ELR (cell line): Measurements from ENCODE around the gene NCF4.
A peak's percentile ranks its signal among the peaks of the same experiment; 100 is the strongest.

Experiments used
- DNase-seq: peaks from one replicate; pipeline ENCODE4 v3.0.0-alpha.2; 2015; ENCODE audit warnings: low read depth

NCF4 gene

DNA sequence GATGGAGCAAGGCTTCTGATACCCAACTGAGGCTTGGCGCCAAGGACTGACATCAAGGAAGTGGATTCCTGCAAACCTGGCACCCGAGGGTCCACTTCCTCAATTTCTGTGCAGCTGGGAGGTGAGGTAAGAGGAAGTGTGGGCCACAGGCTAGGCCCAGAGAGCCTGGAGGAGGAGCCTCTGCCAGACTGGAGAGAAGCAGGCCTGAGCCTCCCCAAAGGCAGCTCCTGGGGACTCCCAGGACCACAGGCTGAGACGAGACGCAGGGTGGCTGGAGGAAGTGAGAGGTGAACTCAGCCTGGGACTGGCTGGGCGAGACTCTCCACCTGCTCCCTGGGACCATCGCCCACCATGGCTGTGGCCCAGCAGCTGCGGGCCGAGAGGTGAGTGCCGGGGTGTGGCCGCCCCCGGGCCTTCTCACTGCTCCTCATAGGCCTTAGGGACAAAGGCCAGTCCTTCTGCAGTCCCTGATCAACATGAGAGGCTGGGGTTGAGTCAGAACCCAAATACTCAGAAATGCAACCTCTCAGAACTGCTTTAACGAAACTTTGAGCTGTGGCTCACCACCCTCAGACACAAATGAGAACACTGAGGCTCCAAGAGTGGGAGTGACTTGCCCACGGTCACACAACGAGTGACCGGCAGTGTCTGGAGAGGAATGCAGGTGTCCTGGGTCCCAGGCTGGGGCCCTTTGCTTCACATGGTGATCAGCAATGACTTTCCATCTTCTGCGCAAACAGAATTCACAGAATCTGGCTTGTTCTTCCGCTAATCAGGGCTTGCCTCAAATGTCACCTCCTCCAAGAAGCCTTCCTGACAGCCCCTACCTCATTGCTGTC lies at the start of gene NCF4:
Gene NCF4, plus strand, starts transcription at position 186 of the 839 bp plus-strand sequence. Its CDS starts 166 bp downstream, at position 352.
- DNase-seq: no peak

- no peak for DNase-seq
Observed at GRCh38 chr22:36811094-36811800, 49.6 kb upstream of the NCF4 start.

- DNase-seq: no peak
Observed at GRCh38 chr22:36814801-36815200, 46.0 kb upstream of the NCF4 start.

DNA sequence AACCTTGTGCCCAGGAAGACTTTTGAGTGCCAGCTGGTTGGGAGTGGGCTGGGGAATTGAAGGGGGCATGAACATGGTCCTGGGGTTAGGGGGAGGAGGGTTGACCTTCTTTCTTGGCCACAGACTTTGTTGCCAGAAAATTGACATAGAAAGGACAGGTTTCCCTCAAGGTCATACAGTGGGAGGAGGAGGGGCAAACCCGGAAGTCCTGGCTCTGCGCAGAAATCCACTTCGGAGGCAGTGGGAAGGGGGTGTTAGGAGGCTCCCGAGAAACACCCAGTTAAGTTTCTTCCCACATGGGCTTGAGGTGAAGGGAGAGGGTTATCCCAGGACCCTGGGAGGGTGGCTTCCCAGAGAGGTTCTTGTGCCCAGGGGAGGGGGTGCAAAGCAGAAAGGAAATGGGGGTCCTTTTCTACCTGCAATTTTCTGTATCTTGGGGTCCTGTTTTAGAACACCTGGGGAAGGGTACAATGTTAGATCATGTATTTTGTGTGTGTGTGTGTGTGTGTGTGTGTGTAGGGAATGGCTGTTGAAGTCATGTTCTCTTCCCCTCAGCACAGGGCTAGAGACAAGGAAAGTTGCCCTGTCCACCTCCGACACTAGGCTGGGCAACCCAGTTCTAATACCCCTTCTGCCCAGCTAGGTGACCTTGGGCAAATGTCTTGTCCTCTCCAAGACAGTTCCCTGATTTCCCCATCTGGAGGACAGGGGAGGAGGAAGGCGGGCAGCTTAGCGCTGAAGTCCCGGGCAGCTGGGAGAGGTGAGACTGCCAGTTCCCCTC lies 45.1 kb upstream of the NCF4 start:
- no peak for DNase-seq

GRCh38 chr22:36816339-36816635 lies 44.5 kb upstream of the NCF4 start:
- DNase-seq: no peak

DNA sequence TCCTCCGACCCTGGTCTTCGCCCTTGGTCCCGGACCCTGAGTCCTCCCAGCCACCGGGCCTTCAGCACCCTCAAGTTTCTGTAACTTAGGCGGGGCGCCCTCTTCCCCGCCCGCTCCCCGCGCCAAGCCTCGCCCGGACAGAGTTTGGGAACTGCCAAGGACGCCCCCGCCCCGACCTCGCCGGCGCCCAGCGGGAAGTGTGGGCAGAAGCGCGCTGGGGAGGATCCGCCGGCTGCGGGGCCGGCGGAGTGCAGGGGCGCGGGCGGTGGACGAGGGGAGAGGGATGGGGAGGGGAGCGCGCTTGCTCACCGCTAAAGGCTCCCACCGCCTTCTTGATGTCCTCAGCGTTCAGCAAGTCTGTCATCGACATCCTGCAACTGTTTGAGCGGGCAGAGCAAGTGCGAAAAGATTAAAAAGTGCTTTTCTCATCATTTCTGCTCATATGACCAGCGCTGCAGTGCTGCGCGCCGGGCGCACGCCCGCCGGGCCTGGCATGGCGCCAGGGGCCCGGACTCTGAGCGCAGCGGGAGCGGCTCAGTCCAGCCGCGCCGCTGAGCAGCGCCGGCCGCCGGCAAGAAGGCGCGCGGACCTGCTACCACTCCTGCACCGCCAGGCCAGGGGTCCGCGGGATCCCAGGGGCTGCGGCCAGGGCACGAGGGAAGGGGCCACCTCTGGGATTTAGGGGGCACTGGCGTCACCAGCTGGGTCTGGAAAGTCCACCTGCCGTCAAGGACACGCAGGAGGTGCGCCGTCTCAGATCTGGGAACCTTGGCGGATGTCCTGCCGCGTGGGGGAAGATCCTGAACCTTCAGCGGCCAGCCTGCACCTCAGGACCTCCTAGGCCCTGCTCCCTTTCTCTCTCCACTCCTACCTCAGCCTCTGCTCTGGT lies 43.9 kb upstream of the NCF4 start, which contains the start of gene PVALB:
Gene PVALB, minus strand, starts transcription at position 400 of the 889 bp plus-strand sequence. Its CDS starts 30 bp downstream, at position 370.
- peak; percentile 27 for DNase-seq

DNA sequence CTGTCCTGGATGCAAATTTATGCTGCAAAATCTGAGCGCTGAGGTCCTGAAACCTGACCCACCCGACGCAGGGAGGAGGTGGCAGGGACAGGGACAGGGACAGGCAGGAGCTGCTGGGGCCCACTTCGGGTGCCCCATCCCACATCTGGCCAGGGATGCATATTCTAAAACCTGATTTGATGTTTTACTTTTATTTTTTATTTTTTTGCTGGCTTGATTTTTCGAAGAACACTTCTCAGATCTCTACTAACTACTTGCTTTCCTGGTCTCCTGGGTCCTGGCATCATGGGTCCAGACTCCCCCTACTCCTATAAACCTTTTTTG lies 43.3 kb upstream of the NCF4 start:
- DNase-seq: no peak

GRCh38 chr22:36818010-36818642 lies 42.7 kb upstream of the NCF4 start:
- DNase-seq: peak; percentile 44

DNA sequence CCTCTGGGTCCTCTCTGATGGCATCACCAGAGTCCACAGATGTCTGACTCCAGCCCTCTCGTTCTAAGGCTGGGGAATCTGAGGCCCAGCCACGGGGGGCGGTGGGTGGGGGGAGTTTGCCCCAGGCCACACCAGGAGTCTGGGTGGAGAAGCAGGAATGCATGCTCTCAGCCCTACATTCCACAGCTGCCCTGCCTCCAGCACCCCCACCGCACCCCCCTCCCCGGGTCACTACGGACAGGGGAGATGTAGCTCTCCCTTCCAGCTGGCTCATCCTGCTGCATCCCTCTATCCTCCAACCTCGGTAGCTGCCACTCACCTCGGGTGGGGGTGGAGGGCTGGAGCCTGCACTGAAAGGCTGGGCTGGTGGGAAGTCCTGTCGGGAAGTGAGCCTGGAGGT lies 41.7 kb upstream of the NCF4 start:
- no peak for DNase-seq

GRCh38 chr22:36822581-36822980 lies 38.2 kb upstream of the NCF4 start:
- DNase-seq: peak; percentile 15

DNA sequence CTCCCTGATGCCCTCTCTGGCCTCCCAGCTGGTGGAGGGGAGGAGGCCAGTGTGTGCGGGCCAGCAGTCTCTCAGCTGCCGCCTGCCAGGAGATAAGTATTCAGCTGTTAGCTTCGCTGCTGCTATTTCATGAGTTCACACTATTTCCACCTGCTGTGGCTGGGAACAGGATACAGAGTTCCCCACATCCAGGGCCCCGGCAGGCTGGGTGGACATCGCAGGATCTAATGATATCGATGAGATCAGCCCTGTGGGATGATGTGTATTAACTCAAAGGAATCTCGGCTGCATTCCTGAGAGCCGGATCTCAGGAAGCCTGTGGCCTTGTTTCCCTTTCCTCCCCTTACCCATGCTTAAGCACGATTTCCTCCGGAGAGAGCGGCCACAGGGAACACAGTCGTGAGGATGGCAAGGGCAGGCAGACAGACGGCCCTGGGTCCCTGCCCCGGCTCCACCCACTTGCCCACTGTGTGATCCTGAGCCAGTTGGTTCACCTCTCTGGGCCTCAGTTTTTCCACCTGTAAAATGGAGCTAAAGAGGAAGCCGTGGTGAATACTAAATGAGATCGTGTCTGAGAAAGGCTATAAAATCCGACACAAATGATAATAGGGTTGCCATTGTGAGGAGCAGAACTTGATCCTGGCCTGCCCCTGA lies 37.5 kb upstream of the NCF4 start:
- peak; percentile 58 for DNase-seq

DNA sequence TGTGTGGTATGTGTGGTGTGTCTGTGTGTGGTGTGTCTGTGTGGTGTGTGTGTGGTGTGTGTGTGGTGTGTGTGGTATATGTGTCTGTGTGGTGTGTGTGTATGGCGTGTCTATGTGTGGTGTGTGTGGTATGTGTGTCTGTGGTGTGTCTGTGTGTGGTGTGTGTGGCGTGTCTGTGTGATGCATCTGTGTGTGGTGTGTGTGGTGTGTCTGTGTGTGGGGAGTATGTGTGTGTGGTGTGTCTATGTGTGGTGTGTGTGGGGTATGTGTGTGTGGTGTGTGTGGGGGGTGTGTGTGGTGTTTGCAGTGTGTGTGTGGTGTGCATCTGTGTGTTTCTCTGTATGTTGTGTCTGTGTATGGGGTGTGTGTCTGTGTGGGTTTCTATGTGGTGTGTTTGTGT lies 36.2 kb upstream of the NCF4 start:
- DNase-seq: no peak

DNA sequence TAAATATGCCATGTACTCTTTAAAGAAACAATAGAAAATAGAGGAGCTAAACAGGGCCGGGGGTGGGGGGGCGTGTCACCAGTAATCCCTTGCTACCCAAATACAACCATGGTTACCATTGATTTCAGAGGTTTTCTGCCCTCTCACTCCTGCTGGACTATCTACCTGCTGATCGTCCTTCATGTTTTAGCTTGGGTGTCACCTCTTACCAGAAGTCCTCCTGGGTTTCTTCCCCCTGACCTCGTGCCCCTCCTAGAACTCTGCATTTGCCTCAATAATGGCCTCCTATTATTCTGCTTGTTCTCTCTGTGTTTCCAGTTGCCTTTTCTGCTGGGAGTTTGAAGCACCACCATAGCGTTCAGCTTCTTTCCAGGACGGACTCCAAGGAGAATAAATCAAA lies 34.5 kb upstream of the NCF4 start:
- DNase-seq: no peak

GRCh38 chr22:36828815-36829214 lies 32.0 kb upstream of the NCF4 start:
- no peak for DNase-seq

DNA sequence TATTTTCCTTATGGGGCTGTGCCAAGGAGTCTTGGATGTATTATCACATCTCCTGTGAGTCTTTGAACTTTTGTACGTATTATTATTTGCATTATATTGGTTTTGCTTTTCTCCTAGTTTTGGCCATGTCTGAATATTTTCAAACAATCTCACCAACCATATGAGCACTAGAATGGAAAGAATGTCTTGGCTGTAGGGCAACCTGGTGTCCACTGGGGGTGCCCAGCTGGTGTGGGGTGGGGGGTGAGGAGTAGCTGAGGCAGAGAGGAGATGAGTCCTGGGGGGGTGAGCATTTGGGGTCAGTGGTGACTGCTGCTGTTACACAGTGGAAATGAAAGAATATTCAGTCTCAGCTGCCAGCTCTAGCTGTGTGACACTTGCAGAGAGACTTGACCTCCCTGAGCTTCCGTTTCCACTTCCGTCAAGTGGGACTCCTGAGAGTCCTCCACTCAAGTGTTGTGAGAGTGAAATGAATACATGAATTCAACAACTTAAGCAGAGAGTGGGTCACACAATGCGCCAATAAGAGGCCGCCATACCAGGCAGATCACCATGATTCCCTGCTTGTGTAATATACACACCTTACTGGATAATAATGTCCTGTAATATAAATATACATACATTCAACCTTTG lies 31.3 kb upstream of the NCF4 start:
- no peak for DNase-seq

DNA sequence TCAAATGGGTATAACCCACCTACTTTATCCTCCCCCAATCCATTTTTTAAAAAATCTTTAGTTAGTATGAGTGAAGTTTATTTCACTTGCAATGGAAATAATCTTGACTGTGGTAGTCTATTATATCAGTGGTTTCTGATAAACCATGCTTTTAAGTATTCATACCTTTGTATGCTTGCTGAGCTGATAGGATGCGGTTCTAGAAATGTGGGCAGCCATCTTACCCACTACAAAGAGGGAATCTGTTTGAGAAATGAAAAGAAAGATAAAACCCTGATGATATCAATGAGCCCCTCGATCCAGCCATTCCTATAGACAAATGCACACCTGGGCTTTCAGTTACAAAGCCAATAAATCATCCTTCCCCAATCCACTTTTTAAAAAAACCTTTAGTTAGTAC lies 30.2 kb upstream of the NCF4 start:
- no peak for DNase-seq

DNA sequence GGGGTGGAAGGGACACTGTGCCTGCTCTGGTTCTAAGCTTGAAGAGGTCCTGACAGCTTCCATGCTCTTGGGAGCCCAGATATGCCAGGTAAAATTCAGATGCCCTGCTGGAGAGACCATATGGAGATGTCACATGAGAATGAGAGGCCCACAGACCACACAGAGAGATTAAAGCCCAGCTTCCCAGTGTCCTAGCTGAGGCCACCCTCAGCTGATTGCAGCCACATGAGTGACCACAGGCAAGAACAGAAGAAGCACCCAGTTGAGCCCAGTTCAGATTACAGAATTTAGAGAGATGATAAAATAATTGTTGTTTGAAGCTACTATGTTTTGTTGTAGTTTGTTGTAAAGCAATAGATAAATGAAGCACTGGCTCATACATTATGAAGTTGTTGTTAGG lies 29.6 kb upstream of the NCF4 start:
- DNase-seq: no peak

GRCh38 chr22:36831717-36832116 lies 29.1 kb upstream of the NCF4 start:
- DNase-seq: no peak

GRCh38 chr22:36833073-36833472 lies 27.7 kb upstream of the NCF4 start:
- no peak for DNase-seq

DNA sequence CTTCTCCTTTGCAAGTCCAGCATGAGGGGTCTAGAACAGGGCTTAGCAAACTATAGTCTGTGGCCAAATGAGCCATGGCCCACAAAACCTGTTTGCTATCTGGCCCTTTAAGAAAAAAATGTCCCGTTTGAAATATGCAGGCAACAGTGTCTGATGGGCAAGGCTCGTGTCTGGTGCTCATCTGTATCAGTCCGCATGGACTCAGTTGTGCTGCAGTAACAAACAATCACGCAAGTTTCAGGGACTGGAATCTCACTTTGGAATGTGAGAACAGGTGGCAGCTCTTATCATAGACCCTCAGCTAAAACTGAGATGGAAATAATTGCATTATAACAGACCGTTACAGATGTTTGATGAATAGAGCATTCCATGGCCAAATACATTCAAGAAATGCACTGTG lies 24.9 kb upstream of the NCF4 start:
- no peak for DNase-seq
